ENCODE measurements around the gene BNIP1.

BNIP1 gene

GRCh38 chr5:173158366-173158765 lies 14.0 kb downstream of the BNIP1 start:
- Histone ChIP-seq H2AFZ (ENCODE audit: low read depth, low read length) (no peak overlapping the region), H3K4me3 (ENCODE audit: low read depth in 1 of 2, low read length in 2 of 2) (no peak overlapping the region), H3K4me2 (ENCODE audit: insufficient read depth, low read length) (no peak overlapping the region), H3K27me3 (ENCODE audit: insufficient read depth, low read length, poor library complexity) (no peaks in the 10 kb centered on the region), H3K27ac (ENCODE audit: low read length) (no peak overlapping the region), H3K36me3 (ENCODE audit: insufficient read depth, low read length) (peaks cover 62% of the 10 kb centered on the region), H4K20me1 (ENCODE audit: insufficient read depth, low read length) (no peaks in the 10 kb centered on the region), H3K9me3 (ENCODE audit: insufficient read depth, low read length, severe bottlenecking) (no peaks in the 10 kb centered on the region), H3K4me1 (ENCODE audit: insufficient read depth, low read length) (no peaks in the 10 kb centered on the region), H3K79me2 (ENCODE audit: insufficient read depth, low read length) (no peaks in the 10 kb centered on the region), H3K9ac (ENCODE audit: low read depth, low read length) (no peak overlapping the region)
- TF ChIP-seq CTCF (IDR thresholded peaks at IDR 0.05; ENCODE audit: borderline replicate concordance, extremely low read depth, low read length, poor library complexity, severe bottlenecking) (no peak), EZH2 (IDR thresholded peaks at IDR 0.05; ENCODE audit: borderline replicate concordance, low read depth, low read length, severe bottlenecking) (no peak)
- ATAC-seq (ENCODE audit: insufficient read depth, low read depth) (no peak), DNase-seq (no peak)

GRCh38 chr5:173159256-173159655 lies 14.9 kb downstream of the BNIP1 start:
- Histone ChIP-seq H3K9ac (ENCODE audit: low read depth, low read length) (no peak overlapping the region), H3K27ac (ENCODE audit: low read length) (no peak overlapping the region), H4K20me1 (ENCODE audit: insufficient read depth, low read length) (no peaks in the 10 kb centered on the region), H3K79me2 (ENCODE audit: insufficient read depth, low read length) (no peaks in the 10 kb centered on the region), H2AFZ (ENCODE audit: low read depth, low read length) (no peak overlapping the region), H3K36me3 (ENCODE audit: insufficient read depth, low read length) (peaks cover 64% of the 10 kb centered on the region), H3K4me2 (ENCODE audit: insufficient read depth, low read length) (no peak overlapping the region), H3K27me3 (ENCODE audit: insufficient read depth, low read length, poor library complexity) (no peaks in the 10 kb centered on the region), H3K4me3 (ENCODE audit: low read depth in 1 of 2, low read length in 2 of 2) (no peak overlapping the region), H3K4me1 (ENCODE audit: insufficient read depth, low read length) (no peaks in the 10 kb centered on the region), H3K9me3 (ENCODE audit: insufficient read depth, low read length, severe bottlenecking) (no peaks in the 10 kb centered on the region)
- DNase-seq (no peak), ATAC-seq (ENCODE audit: insufficient read depth, low read depth) (no peak)
- TF ChIP-seq EZH2 (IDR thresholded peaks at IDR 0.05; ENCODE audit: borderline replicate concordance, low read depth, low read length, severe bottlenecking) (no peak), CTCF (IDR thresholded peaks at IDR 0.05; ENCODE audit: borderline replicate concordance, extremely low read depth, low read length, poor library complexity, severe bottlenecking) (no peak)

GRCh38 chr5:173161148-173161547 lies 16.8 kb downstream of the BNIP1 start:
- Histone ChIP-seq H3K27ac (ENCODE audit: low read length) (no peak overlapping the region), H4K20me1 (ENCODE audit: insufficient read depth, low read length) (no peaks in the 10 kb centered on the region), H3K79me2 (ENCODE audit: insufficient read depth, low read length) (no peaks in the 10 kb centered on the region)

More at GRCh38 chr5:173161148-173161547, 16.8 kb downstream of the BNIP1 start:
- Histone ChIP-seq H3K27me3 (ENCODE audit: insufficient read depth, low read length, poor library complexity) (no peaks in the 10 kb centered on the region), H3K4me1 (ENCODE audit: insufficient read depth, low read length) (no peaks in the 10 kb centered on the region), H3K9ac (ENCODE audit: low read depth, low read length) (no peak overlapping the region), H3K4me2 (ENCODE audit: insufficient read depth, low read length) (no peak overlapping the region), H2AFZ (ENCODE audit: low read depth, low read length) (no peak overlapping the region), H3K9me3 (ENCODE audit: insufficient read depth, low read length, severe bottlenecking) (no peaks in the 10 kb centered on the region), H3K4me3 (ENCODE audit: low read depth in 1 of 2, low read length in 2 of 2) (no peak overlapping the region), H3K36me3 (ENCODE audit: insufficient read depth, low read length) (peaks cover 52% of the 10 kb centered on the region)
- no peak for DNase-seq
- TF ChIP-seq EZH2 (IDR thresholded peaks at IDR 0.05; ENCODE audit: borderline replicate concordance, low read depth, low read length, severe bottlenecking) (no peak), CTCF (IDR thresholded peaks at IDR 0.05; ENCODE audit: borderline replicate concordance, extremely low read depth, low read length, poor library complexity, severe bottlenecking) (no peak)
- ATAC-seq (ENCODE audit: insufficient read depth, low read depth): no peak
